ENCODE results near the gene DNPEP. TPM values are rescaled to one million over a fixed set of nuclear protein-coding genes. Genes with fewer than 3 reads are reported as not detected.

The DNPEP gene
- total RNA-seq, 1 donor from 2014 or later: 19.8 TPM

DNA sequence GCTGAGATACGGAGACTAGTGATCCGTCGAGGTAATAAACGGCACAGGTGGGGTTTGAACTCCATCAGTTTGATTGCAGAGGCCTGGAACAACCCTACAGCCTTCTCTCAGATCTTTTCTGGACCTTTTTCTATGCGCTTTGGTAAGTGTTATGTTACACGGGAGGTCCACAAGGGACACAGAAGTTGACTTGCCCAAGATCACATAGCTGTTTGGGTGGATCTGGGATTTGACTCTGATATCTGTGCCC, 1.1 kb upstream of the DNPEP start:
- Mint-ChIP-seq H3K4me1 (ENCODE audit: low read depth, unreplicated experiment) (no peaks in the 10 kb centered on the region), H3K36me3 (ENCODE audit: unreplicated experiment) (peaks cover 3% of the 10 kb centered on the region), H3K27ac (ENCODE audit: unreplicated experiment) (peak overlapping the region; percentile 59), H3K9me3 (ENCODE audit: unreplicated experiment) (peaks cover 7% of the 10 kb centered on the region), H3K4me3 (ENCODE audit: unreplicated experiment) (peak overlapping the region; percentile 23), H3K27me3 (ENCODE audit: unreplicated experiment) (peaks cover 4% of the 10 kb centered on the region)
- DNase-seq: no peak
- no peak for TF ChIP-seq CTCF (IDR thresholded peaks at IDR 0.05; ENCODE audit: partially characterized antibody, unreplicated experiment)

GRCh38 chr2:219388121-219388906, 602 bp upstream of the DNPEP start:
- Mint-ChIP-seq H3K36me3 (ENCODE audit: unreplicated experiment) (no peaks in the 10 kb centered on the region), H3K9me3 (ENCODE audit: unreplicated experiment) (peaks cover 7% of the 10 kb centered on the region), H3K27ac (ENCODE audit: unreplicated experiment) (peak overlapping the region; percentile 59), H3K27me3 (ENCODE audit: unreplicated experiment) (peaks cover 8% of the 10 kb centered on the region), H3K4me1 (ENCODE audit: low read depth, unreplicated experiment) (no peaks in the 10 kb centered on the region), H3K4me3 (ENCODE audit: unreplicated experiment) (peak overlapping the region; percentile 64)
- peak; percentile 44 for TF ChIP-seq CTCF (IDR thresholded peaks at IDR 0.05; ENCODE audit: partially characterized antibody, unreplicated experiment)
- peak; percentile 99 for DNase-seq

- peaks cover 7% of the 10 kb centered on the region for H3K9me3 Mint-ChIP-seq (ENCODE audit: unreplicated experiment)
- no peak overlapping the region for H3K27ac Mint-ChIP-seq (ENCODE audit: unreplicated experiment)
- H3K4me1 Mint-ChIP-seq (ENCODE audit: low read depth, unreplicated experiment): no peaks in the 10 kb centered on the region
- peaks cover 9% of the 10 kb centered on the region for H3K27me3 Mint-ChIP-seq (ENCODE audit: unreplicated experiment)
- TF ChIP-seq CTCF (IDR thresholded peaks at IDR 0.05; ENCODE audit: partially characterized antibody, unreplicated experiment): no peak
- H3K4me3 Mint-ChIP-seq (ENCODE audit: unreplicated experiment): peak overlapping the region; percentile 87
- no peaks in the 10 kb centered on the region for H3K36me3 Mint-ChIP-seq (ENCODE audit: unreplicated experiment)
- DNase-seq: no peak
These were observed 1.0 kb downstream of the DNPEP start for GRCh38 chr2:219386532-219387280.

GRCh38 chr2:219385958-219386520, 1.7 kb downstream of the DNPEP start:
- peaks cover 9% of the 10 kb centered on the region for H3K27me3 Mint-ChIP-seq (ENCODE audit: unreplicated experiment)
- no peaks in the 10 kb centered on the region for H3K36me3 Mint-ChIP-seq (ENCODE audit: unreplicated experiment)
- no peak for TF ChIP-seq CTCF (IDR thresholded peaks at IDR 0.05; ENCODE audit: partially characterized antibody, unreplicated experiment)
- H3K27ac Mint-ChIP-seq (ENCODE audit: unreplicated experiment): no peak overlapping the region
- H3K9me3 Mint-ChIP-seq (ENCODE audit: unreplicated experiment): peaks cover 7% of the 10 kb centered on the region
- no peak for DNase-seq
- no peaks in the 10 kb centered on the region for H3K4me1 Mint-ChIP-seq (ENCODE audit: low read depth, unreplicated experiment)
- H3K4me3 Mint-ChIP-seq (ENCODE audit: unreplicated experiment): no peak overlapping the region

- Mint-ChIP-seq H3K4me3 (ENCODE audit: unreplicated experiment) (no peak overlapping the region), H3K27me3 (ENCODE audit: unreplicated experiment) (peaks cover 8% of the 10 kb centered on the region), H3K36me3 (ENCODE audit: unreplicated experiment) (no peaks in the 10 kb centered on the region), H3K27ac (ENCODE audit: unreplicated experiment) (no peak overlapping the region), H3K9me3 (ENCODE audit: unreplicated experiment) (peaks cover 7% of the 10 kb centered on the region), H3K4me1 (ENCODE audit: low read depth, unreplicated experiment) (no peaks in the 10 kb centered on the region)
- DNase-seq: no peak
- no peak for TF ChIP-seq CTCF (IDR thresholded peaks at IDR 0.05; ENCODE audit: partially characterized antibody, unreplicated experiment)
These were observed 2.9 kb downstream of the DNPEP start for GRCh38 chr2:219384859-219385258.

Measured in glutamatergic neuron (in vitro differentiated cells).